ENCODE results near the gene LDHAL6A. TPM values are rescaled to one million over a fixed set of nuclear protein-coding genes. Genes with fewer than 3 reads are reported as not detected.

LDHAL6A gene
- total and polyA plus RNA-seq, 2 donors (not counting 3 experiments of a cell fraction or from before 2014, with no cell fraction given), result not detected

GRCh38 chr11:18493310-18493709, 37.7 kb downstream of the LDHAL6A start:
- no peak for TF ChIP-seq JUN (IDR thresholded peaks at IDR 0.05; ENCODE audit: borderline replicate concordance, insufficient read depth, insufficient read length, low read depth)
- TF ChIP-seq POLR2AphosphoS5 (IDR thresholded peaks at IDR 0.05; ENCODE audit: insufficient read depth, low read depth, low read length), result no peak
- TF ChIP-seq MAX (IDR thresholded peaks at IDR 0.05; ENCODE audit: insufficient read depth, insufficient read length), result no peak
- TF ChIP-seq MYC (IDR thresholded peaks at IDR 0.05; ENCODE audit: low read depth, low read length), result no peak
- TF ChIP-seq POLR2A (IDR thresholded peaks at IDR 0.05; ENCODE audit: low read depth, low read length), result no peak
- no peak for TF ChIP-seq FOS (IDR thresholded peaks at IDR 0.05; ENCODE audit: borderline replicate concordance, insufficient read depth, low read length)
- no peak for TF ChIP-seq GATA2 (IDR thresholded peaks at IDR 0.05; ENCODE audit: insufficient read depth, insufficient read length, low read depth, low read length)
- no peak for TF ChIP-seq CTCF (IDR thresholded peaks at IDR 0.05; ENCODE audit: extremely low read depth in 1 of 2, insufficient read depth in 1 of 2, low read depth in 1 of 2, low read length in 2 of 2)
- ChIA-PET CTCF (no interaction called here), POLR2A (no interaction called here)
- no peaks in the 10 kb centered on the region for H3K27me3 ChIP-seq (ENCODE audit: control insufficient read depth in 2 of 2, insufficient read depth in 2 of 2, low read length in 2 of 2)
- H4K20me1 ChIP-seq (replicated peaks; ENCODE audit: control insufficient read depth, extremely low read depth, insufficient read depth, low read length), result no peaks in the 10 kb centered on the region
- no peaks in the 10 kb centered on the region for H3K9me3 ChIP-seq (replicated peaks; ENCODE audit: control insufficient read depth, insufficient read depth, low read length)
- H3K9ac ChIP-seq (replicated peaks; ENCODE audit: extremely low read depth, insufficient read depth, low read length), result no peak overlapping the region
- H2AFZ ChIP-seq (ENCODE audit: low read depth, low read length), result no peak overlapping the region
- no peak overlapping the region for H3K4me3 ChIP-seq (replicated peaks in 1 of 3; ENCODE audit: insufficient read depth in 1 of 3, low read depth in 1 of 3, low read length in 3 of 3)
- FAIRE-seq, result no peak
- DNase-seq (ENCODE audit: low read depth, low spot score), result no peak
- no peaks in the 10 kb centered on the region for H3K4me1 ChIP-seq (ENCODE audit: control insufficient read depth, extremely low read depth, insufficient read depth, low read length)
- no peaks in the 10 kb centered on the region for H3K9me1 ChIP-seq (replicated peaks; ENCODE audit: control insufficient read depth, extremely low read depth, insufficient read depth, low read length)
- BruUV-seq (replicated peaks), result no TSS peak
- no peaks in the 10 kb centered on the region for H3K79me2 ChIP-seq (ENCODE audit: control insufficient read depth, insufficient read depth, low read length)
- intact Hi-C loops (cut with micrococcal nuclease) (no loop called here), dilution Hi-C loops (cut with MboI; ENCODE audit: extremely low pct_ligation_motif_present, low sequenced_read_pairs) (no loop called here)
- H3K27ac ChIP-seq (ENCODE audit: insufficient read depth, low read depth, low read length), result no peak overlapping the region
- no peak overlapping the region for H3K4me2 ChIP-seq (ENCODE audit: insufficient read depth, low read length)
- H3K36me3 ChIP-seq (ENCODE audit: control insufficient read depth in 2 of 2, extremely low read depth in 1 of 2, insufficient read depth in 2 of 2, low read length in 2 of 2), result peaks cover 2 to 16% of the 10 kb centered on the region in 2 experiments
